Erythroblast (primary cell): ENCODE data around the gene MAP2K4.

Source experiments
- GATA1 ChIP-seq: IDR thresholded peaks from 2 replicates; pipeline ENCODE4 v1.6.1; 2011; ENCODE audit warnings: low read depth, mild to moderate bottlenecking, control low read depth, low read length, moderate library complexity
- POLR2A ChIP-seq: IDR thresholded peaks from 2 replicates; pipeline ENCODE4 v1.6.1; 2011; ENCODE audit warnings: mild to moderate bottlenecking, low read length

DNA sequence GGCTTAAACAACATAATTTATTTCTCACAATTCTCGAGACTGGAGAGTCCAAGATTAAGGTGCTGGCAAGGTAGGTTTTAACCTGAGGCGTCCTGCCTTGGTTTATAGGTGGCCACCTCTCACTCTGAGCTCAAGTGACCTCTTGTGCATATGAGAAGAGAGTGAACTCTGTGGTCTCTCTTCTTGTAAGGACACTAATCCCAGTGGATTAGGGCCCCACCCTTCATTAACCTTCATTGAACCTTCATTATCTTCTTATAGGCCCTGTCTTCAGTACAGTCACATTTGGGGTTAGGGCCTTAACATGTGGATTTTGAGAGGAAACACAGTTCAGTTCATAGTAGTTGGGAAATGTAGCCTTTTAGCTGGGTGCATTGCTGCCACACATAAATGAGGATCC, 57.1 kb downstream of the MAP2K4 start:
- TF ChIP-seq POLR2A = no peak
- no peak for TF ChIP-seq GATA1
